Measurements from ENCODE around the gene PTPRT. TPM values are rescaled to one million over a fixed set of nuclear protein-coding genes. Genes with fewer than 3 reads are reported as not detected.

Gene PTPRT
- total and polyA plus RNA-seq, 12 donors: 0.05 to 0.34 (median 0.16) TPM; not detected in 1

DNA sequence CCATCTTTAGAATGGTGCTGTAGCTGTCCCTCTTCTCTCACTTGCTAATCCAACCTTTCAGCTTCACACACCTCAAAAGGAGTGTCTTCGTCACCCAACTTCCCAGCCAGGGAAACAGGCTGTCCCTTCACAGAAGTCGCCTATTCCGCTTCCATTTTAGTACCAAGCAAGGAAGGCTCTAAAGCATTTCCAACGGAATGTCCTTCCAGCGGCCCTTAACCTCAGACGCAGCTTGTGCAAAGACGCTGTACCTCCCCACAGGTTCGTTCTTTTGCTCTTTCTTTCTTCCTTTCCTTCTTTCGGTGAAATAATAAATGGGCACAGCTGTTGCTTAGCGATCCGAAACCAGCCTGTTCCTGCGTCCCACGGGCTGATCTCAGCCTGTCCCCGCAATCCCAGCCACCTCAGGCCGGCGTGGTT, 1.5 kb downstream of the PTPRT start:
- WGBS, 4 donors: 1 to 5% (median 4%) methylated on average over 16 of the region's 16 CpGs
- Histone ChIP-seq H3K4me1 (replicated peaks in 1 of 2) (no peaks in the 10 kb centered on the region), H3K36me3 (replicated peaks in 1 of 2) (no peaks in the 10 kb centered on the region), H3K4me3 (no peak overlapping the region), H3K27me3 (peaks cover 39% of the 10 kb centered on the region), H3K27ac (no peak overlapping the region), H3K9me3 (replicated peaks in 1 of 3) (no peaks in the 10 kb centered on the region)
- intact Hi-C loops (cut with DNase I): loop anchor here in 1 of 2 donors (5.0 to 10.0 kb wide), 3 partner anchors 653 to 1451 kb away; no protein-coding TSS in a partner anchor
- no peak for DNase-seq
- no peak for TF ChIP-seq CTCF (IDR thresholded peaks at IDR 0.05)
- no peak for TF ChIP-seq POLR2A (IDR thresholded peaks at IDR 0.05)

DNA sequence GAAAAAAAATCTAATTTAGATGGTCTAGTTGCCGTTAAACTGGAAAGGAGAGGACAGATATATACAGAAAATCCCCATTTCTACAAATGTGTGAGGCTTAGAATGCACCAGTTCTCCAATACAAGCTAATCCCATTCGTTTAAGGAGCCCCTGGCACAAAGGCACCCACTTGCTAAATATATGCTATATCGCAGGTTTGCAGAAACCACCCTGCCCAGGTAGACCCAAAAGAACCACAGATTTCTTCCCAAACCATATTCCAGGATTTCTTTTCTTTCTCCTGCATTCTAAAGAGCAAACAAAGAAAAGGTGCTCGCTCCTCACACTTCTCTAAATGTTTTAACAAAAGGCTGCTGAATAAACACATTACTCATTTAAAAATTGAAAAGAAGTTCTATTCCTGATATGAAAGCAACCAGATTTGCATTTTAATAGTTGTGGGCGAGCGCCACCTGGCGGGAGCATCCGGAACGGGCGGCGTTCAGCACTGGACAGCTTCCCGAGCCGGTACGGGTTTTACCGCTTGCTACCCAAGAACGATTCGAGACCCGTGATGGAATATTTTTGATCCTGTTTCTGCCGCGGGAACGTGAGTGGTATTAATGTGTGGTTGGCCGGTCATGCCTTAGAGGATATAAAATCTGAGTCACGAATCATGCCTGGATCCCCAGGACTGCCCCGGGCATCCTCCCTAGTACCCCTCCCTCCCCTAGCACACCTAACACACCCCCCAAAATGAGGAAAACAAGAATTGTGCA, 2.1 kb downstream of the PTPRT start:
- Histone ChIP-seq H3K27ac (no peak overlapping the region), H3K27me3 (peaks cover 39% of the 10 kb centered on the region), H3K36me3 (replicated peaks in 1 of 2) (no peaks in the 10 kb centered on the region), H3K4me1 (replicated peaks in 1 of 2) (no peaks in the 10 kb centered on the region), H3K9me3 (replicated peaks in 1 of 3) (no peaks in the 10 kb centered on the region), H3K4me3 (no peak overlapping the region)
- WGBS, 4 donors: 7% methylated on average over 24 of the region's 24 CpGs
- intact Hi-C loops (cut with DNase I): loop anchor here in 1 of 2 donors (5.0 to 10.0 kb wide), 3 partner anchors 653 to 1450 kb away; no protein-coding TSS in a partner anchor
- no peak for TF ChIP-seq POLR2A (IDR thresholded peaks at IDR 0.05)
- TF ChIP-seq CTCF (IDR thresholded peaks at IDR 0.05): peak; percentile 82 to 96 (median 87)
- peak; percentile 48 to 91 (median 75) for DNase-seq

DNA sequence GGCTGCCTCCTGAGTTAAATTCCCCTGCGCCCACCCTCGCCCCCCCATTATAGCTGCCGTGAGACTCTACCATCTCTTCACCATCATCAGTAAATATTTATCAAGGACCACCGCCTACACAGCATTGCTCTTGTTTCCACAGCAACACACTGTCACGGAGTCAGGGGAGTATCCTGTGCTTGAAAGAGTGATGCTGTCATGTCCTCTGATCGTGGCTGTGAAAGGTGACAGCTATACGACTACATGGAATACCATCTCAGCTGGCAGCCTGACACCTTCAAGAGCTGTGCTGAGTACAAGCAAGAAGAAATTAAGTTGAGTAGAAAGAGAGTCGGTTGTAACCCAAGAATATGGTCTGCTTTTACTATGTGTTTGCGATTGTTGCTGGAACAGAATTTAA, 3.4 kb downstream of the PTPRT start:
- H3K27me3 ChIP-seq: peaks cover 34% of the 10 kb centered on the region
- intact Hi-C loops (cut with DNase I): loop anchor here in 1 of 2 donors (5.0 to 10.0 kb wide), 3 partner anchors 652 to 1449 kb away; no protein-coding TSS in a partner anchor
- no peaks in the 10 kb centered on the region for H3K9me3 ChIP-seq (replicated peaks in 1 of 3)
- no peaks in the 10 kb centered on the region for H3K4me1 ChIP-seq (replicated peaks in 1 of 2)
- TF ChIP-seq CTCF (IDR thresholded peaks at IDR 0.05) (no peak), POLR2A (IDR thresholded peaks at IDR 0.05) (no peak)
- DNase-seq: no peak
- no peaks in the 10 kb centered on the region for H3K36me3 ChIP-seq (replicated peaks in 1 of 2)
- WGBS, 4 donors: 47 to 57% (median 51%) methylated on average over 9 of the region's 9 CpGs
- H3K27ac ChIP-seq: no peak overlapping the region
- H3K4me3 ChIP-seq: no peak overlapping the region

DNA sequence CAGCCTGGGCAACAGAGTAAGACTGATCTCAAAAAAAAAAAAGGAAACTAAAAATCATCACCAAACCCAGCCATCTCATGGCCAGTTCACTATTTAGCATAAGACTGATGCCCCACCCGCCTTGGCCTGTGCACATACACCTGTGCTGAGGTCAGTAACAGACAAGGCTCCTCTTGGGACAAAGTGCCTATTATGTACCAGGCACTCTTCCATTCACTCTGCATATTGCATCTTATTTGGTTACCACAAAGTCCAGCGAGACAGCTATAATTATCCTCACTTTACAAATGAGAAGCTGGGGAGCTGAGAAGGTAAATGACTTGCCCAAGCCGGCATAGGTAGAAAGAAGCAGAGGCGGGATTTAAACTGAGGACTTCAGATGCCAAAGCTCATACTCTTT, 3.8 kb downstream of the PTPRT start:
- no peak for DNase-seq
- TF ChIP-seq POLR2A (IDR thresholded peaks at IDR 0.05) (no peak), CTCF (IDR thresholded peaks at IDR 0.05) (no peak)
- no peaks in the 10 kb centered on the region for H3K9me3 ChIP-seq (replicated peaks in 1 of 3)
- H3K36me3 ChIP-seq (replicated peaks in 1 of 2): no peaks in the 10 kb centered on the region
- peaks cover 31% of the 10 kb centered on the region for H3K27me3 ChIP-seq
- no peak overlapping the region for H3K27ac ChIP-seq
- no peaks in the 10 kb centered on the region for H3K4me1 ChIP-seq (replicated peaks in 1 of 2)
- 74 to 78% (median 76%) methylated on average over 4 of the region's 4 CpGs for WGBS, 4 donors
- H3K4me3 ChIP-seq: no peak overlapping the region
- intact Hi-C loops (cut with DNase I): loop anchor here in 1 of 2 donors (5.0 to 10.0 kb wide), 3 partner anchors 651 to 1449 kb away; no protein-coding TSS in a partner anchor
